ENCODE results near the gene SCUBE1.
"Not testable (repeated sequence)": the region's sequence is repeated elsewhere in the genome, so short reads cannot be mapped to it uniquely, and the experiment has no call there.

The SCUBE1 gene

DNA sequence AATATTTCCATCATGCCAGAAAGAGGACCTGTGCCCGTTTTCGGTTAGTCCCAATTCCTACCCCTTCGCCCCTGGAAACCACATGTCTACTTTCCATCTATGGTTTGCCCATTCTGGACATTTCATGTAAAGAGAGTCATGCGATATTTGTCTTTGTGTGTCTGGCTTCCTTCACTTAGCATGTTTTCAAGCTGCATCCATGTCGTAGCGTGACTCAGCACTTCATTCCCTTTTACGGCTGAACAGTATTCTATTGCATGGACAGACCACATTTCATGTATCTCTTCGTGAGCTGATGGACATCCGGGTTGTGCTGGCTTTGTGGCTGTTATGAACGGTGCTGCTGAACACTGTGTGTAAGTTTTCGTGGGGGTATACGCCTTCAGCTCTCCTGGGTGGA, 43.4 kb downstream of the SCUBE1 start:
- DNase-seq, result no peak

GRCh38 chr22:43298062-43298801, 44.9 kb downstream of the SCUBE1 start:
- no peak for DNase-seq

GRCh38 chr22:43297270-43298061, 45.7 kb downstream of the SCUBE1 start:
- DNase-seq, result no peak

DNA sequence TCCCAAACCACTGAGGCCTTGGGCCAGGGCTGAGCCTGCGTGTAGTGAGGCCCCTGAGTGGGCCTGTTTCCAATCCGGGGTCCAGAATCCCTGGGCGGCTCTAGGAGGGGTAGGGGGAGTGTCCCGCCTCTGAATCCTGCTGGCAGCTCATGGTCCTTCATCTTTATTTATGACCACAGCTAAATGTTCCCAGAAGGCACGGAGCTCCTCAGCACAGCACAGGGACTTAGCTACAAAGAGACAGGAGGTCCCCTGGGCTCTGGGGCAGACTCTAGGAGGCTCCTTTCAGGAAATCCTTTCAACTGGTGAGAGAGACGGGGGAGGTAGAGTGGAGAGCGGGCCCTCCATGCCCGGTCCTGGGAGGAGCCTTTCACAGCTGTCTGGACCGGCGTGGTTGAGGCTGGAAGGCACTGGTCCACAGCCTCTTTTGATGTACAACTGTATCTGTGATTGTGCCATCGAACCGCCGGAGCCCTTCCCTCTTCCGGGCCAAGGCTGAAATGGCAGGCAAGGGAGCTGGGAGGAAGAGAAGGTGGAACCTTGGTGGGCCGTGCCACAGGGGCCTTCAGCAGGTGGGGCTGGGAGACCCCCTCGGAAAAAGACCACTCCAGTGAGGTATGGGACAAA, 46.8 kb downstream of the SCUBE1 start:
- no peak for DNase-seq

GRCh38 chr22:43295660-43296059, 47.5 kb downstream of the SCUBE1 start:
- no peak for DNase-seq

- DNase-seq, result no peak
Measured at GRCh38 chr22:43295173-43295572, 48.0 kb downstream of the SCUBE1 start.

DNA sequence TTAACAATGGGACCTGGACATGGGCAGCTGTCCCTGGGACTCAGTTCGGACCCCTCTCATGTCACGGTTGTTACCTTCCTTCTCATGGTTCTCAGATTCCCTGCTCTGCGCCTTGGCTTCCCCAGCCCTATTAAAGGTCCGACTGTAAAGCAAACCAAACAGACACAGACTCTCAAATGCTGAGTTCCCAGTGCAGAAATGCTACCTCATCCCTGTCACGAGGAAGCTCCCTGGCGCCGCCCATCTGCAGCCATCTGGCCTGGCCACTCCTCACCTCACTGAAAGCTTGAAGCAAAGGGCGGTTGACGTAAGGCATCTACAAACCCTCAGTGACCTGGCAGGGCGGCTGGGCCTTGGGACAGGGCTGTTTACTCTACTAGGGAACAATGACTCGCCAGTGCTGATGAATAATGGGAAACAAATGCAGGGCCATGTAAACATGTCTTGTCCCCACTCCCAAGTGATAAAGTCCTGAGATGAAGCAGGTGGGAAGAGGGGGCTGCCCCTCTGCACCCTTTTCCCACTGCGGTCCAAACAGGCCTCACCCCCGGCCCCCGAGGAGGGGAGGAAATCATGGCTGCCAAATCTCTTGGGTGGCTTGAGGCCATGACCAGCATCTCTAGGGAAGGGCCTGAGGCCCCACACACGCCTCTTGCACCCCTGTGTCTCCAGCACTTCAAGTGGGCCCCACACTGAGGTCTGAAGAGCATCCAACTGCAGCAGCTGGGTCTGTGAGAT, 49.3 kb downstream of the SCUBE1 start:
- peak; percentile 61 for DNase-seq

DNA sequence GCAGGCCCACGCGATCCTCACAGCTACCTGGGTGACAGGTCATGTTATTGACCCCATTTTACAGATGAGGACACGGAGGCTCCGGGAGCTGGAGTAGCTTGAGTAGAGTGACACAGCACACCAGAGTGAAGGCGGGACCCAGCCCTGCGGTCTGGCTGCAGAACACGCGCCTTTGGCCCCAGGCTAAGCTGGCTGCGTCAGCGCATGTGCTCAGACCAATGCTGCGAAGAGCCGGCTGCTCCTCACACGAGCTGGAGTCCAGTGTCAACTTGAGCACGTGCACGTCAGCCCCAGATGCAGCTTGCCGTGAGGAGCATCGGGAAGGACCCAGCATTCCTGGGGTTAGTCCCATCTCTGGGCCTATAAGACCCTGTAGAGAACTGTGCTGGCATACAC, 49.9 kb downstream of the SCUBE1 start:
- no peak for DNase-seq

DNA sequence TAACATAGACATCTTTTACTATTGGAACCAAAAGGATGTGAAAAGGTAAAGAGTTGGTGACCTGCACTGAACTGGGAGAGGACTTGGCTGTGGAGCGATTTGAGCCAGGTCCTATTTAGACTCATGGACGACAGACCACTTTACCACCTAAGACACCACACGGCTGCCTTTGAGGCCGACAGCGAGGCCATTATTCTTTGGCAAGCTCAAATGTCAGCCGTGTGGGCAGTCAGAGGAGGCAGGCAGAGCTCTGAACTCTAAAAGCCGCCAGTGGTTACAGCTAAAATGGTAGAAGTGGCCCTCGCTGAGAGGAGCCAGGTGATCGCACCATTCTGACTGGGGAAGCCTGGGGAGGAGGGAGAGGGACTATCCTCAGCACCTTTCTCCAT, 50.5 kb downstream of the SCUBE1 start:
- DNase-seq, result no peak

DNA sequence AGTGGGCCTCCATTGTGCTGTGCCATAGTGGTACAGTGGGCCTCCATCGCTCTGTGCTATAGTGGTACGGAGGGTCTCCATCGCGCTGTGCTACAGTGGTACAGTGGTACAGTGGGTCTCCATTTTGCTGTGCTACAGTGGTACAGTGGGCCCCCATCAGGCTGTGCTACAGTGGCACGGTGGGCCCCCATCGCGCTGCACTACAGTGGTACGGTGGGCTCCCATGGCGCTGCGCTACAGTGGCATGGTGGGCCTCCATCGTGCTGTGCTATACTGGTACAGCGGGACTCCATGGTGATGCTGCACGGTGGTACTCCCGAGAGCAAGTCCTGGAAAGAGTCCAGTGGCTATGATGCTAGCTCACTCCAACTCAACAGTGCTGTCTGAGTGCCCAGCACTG, 51.8 kb downstream of the SCUBE1 start:
- DNase-seq, result no peak

- no peak for DNase-seq
Measured at GRCh38 chr22:43289976-43290721, 53.0 kb downstream of the SCUBE1 start.

DNA sequence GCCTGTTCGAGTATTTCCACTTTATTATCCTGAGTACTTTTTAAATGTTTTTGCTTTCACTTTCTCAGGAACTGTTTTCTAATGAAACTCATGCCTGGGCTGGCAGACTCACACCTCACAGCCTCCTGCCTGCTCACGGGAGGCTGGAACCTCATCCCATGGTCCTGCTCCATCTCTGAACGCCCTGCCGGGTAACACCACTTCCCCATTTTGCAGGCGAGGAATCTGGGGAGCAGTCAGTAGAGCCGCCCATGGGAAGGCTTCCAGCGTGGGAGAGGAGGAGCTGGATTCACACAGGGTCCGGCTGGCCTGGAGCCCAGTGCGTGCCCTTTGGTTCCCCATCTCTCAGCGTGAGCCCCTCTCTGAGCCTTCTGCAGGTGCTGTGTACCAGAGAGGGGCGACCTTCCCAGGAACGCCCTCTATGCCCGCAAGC, 53.6 kb downstream of the SCUBE1 start:
- no peak for DNase-seq

GRCh38 chr22:43288807-43289420, 54.3 kb downstream of the SCUBE1 start:
- DNase-seq, result no peak

DNA sequence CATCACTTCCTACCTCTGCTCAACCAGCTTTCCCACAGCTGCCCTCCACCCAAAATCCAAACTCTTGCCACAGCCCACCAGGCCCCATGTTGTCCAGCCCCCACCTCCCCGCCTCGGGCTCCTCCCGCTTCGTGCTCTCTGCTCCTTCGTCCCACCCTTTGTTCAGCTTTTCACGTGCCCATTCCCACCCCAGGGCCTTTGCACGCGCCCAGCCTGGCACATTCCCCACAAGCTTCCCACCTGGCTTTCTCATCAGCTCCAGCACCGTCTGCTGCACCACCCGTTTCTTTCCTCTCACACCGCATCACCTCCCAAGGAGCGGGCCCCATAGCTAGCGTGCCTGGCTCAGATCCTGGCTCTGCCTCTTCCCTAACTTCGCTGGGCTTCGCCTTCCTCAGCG, 54.8 kb downstream of the SCUBE1 start:
- DNase-seq, result no peak

GRCh38 chr22:43287441-43287840, 55.7 kb downstream of the SCUBE1 start:
- DNase-seq, result no peak

- DNase-seq, result no peak
Measured at GRCh38 chr22:43281394-43281793, 61.8 kb downstream of the SCUBE1 start.

DNA sequence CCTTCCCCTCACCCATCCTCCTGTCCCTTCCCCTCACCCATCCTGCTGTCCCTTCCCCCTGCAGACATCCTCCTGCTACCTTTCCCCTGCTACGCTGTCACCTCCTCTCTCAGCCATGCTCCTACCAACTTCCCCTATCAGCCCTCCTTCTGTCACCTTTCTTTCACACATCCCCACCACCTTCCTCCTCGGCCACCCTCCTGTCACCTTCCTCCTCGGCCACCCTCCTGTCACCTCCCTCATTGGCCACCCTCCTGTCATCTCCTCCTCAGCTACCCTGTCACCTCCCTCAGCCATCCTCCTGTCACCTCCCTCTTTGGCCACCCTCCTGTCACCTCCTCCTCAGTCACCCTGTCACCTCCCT, 62.7 kb downstream of the SCUBE1 start:
- not testable (repeated sequence) for DNase-seq

- no peak for DNase-seq
Measured at GRCh38 chr22:43279867-43280522, 63.2 kb downstream of the SCUBE1 start.

- DNase-seq, result no peak
Measured at GRCh38 chr22:43277987-43278601, 65.1 kb downstream of the SCUBE1 start.

DNA sequence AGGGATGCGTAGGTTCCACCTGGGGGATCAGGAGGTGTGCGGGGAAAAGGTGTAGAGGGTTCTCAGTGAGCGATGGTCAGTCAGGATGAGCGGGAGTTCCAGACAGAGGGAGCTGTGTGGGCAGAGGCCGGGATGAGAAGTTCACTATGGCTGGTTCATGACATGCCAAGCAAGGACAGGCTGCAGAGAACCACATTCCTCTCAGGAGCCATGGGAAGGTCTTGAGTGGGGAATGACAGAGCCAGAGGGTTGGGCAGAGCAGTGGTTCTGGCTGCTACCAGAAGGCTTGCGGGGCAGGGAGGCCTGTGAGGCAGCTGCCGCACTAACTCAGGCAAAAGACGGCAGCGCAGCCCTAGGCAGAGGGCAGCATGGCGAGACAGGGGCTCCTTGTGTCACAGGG, 66.1 kb downstream of the SCUBE1 start:
- no peak for DNase-seq

GRCh38 chr22:43276321-43276720, 66.9 kb downstream of the SCUBE1 start:
- no peak for DNase-seq

Measured in NCI-H774 (cell line).